ENCODE measurements around the gene KIZ.
"Not testable (repeated sequence)": the region's sequence is repeated elsewhere in the genome, so short reads cannot be mapped to it uniquely, and the experiment has no call there.

The KIZ gene

DNA sequence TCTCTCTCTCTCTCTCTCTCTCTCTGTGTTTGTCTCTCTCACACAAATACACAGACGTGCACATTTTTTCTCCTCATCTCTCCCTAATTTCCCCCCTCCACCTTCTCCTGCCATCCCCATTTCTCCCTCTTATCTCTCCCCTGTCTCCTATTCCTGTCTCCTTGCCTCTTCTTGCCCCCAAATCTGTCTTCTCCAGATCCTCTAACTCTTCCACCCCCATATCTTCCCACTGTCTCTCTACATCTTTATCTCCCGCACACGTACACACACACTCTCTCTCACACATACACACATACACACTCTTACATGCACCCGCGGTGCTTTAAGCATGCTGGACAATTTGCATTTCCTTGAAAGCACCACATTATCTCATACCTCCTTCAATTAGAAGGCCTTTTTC, 15.9 kb downstream of the KIZ start:
- DNase-seq = no peak

GRCh38 chr20:21143194-21143890, 17.5 kb downstream of the KIZ start:
- DNase-seq = no peak

- DNase-seq = no peak
Observed at GRCh38 chr20:21145424-21145823, 19.5 kb downstream of the KIZ start.

DNA sequence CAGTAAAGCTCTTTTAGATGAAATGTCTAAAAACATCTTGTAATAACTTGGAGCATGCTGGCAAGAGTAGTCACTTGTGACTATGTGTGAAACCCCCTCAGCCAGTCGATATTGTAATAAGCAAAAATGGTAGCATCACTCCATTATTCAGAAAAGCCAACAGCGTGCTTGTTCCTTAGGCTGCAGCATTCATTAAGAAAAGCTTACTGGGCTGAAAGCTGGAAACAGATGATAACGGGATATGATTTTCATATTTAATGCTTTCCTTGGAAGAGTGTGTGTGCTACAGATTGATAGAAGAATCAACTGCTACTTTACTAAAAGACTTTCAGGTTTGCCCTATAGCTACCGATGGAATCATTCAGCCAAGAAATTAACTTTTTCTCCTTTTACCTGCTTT, 20.3 kb downstream of the KIZ start:
- DNase-seq = no peak

GRCh38 chr20:21147593-21147992, 21.7 kb downstream of the KIZ start:
- no peak for DNase-seq

DNA sequence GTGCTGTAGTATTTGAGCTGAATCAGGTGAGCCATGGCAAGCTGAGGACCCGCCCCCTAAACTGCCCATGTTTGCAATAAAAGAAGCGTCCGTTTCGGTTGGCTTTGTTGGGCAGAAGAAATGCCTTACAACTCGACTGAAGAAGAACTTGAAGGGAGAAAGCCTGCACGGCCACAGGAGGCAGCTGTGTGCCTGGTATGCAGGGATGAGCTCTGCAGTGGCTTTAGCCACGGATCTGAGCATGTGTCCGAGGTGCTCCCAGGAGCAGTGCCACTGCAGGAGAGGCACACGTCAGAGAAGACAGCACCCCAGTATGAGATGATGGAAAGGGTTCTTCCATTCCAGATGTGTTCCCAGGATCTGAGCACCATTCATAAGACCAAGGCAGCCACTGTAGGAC, 23.5 kb downstream of the KIZ start:
- DNase-seq = no peak

- DNase-seq = no peak
Observed at GRCh38 chr20:21151791-21152190, 25.9 kb downstream of the KIZ start.

GRCh38 chr20:21154692-21155091, 28.8 kb downstream of the KIZ start:
- DNase-seq = no peak

DNA sequence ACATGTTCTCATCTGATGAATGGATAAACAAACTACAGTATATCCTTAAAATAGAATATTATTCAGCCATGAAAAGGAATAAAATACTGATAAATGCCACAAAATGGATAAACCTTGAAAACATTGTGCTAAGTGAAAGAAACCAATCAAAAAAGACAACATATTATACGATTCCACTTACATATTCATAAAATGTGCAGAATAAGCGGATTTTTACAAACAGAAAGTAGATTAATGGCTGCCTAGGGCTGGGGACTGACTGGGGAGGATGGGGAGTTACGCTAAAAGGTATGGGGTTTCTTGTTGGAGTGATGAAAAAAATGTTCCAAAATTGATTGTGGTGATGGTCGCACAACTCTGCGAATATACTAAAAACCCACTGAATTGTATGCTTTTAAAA, 29.4 kb downstream of the KIZ start:
- no peak for DNase-seq

- no peak for DNase-seq
Observed at GRCh38 chr20:21156266-21156665, 30.4 kb downstream of the KIZ start.

- no peak for DNase-seq
Observed at GRCh38 chr20:21157006-21157405, 31.1 kb downstream of the KIZ start.

DNA sequence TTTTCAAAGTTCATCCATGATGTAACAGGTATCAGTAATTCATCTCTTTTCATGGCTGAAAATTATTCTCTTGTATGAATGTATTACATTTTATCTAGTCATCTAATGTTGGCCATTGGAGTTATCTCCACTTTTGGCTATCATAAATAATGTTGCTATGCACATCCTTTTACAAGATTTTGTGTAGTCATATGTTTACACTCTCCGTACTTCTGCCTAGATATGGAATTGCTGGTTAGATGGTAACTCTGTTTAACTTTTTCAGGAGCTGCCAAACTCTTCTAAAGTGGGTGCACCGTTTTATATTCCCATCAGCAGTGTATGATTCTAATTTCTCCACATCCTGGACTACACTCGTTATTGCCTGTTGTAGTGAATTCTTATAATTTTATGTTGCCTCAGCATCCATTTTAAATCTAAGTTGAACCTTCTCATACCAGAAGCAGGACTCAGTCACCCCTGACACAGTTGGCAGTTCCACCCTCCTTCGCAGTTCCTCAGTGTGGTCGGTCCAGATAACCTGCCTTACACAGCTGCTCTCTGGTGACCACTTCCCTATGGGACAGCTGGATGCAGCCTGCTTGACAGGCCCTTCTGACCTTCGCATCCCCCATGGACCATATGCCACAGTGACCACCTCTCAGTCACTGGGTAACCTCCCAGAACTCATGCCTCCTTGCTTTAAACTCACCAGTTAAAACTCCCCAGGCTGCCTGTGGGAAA, 33.9 kb downstream of the KIZ start:
- DNase-seq = no peak

- DNase-seq = no peak
Observed at GRCh38 chr20:21161926-21162325, 36.0 kb downstream of the KIZ start.

DNA sequence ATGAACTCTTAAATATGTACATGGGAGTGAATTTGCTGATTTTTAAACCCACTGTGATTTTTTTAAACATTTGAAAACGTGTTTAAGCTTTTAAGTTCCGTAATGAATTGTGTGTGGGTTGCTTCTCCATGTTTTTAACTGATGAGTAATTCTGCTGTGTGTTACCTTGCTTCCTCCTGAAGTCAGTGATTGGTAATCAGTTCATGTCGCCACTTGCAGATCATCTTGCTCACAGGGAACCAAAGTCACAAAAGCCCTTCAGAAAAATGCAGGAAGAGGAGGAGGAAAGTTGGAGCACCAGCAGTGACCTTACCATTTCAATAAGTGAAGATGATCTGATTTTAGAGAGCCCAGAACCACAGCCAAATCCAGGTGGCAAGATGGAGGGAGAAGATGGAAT, 36.7 kb downstream of the KIZ start:
- DNase-seq = no peak

GRCh38 chr20:21166801-21167200, 40.9 kb downstream of the KIZ start:
- DNase-seq = no peak

DNA sequence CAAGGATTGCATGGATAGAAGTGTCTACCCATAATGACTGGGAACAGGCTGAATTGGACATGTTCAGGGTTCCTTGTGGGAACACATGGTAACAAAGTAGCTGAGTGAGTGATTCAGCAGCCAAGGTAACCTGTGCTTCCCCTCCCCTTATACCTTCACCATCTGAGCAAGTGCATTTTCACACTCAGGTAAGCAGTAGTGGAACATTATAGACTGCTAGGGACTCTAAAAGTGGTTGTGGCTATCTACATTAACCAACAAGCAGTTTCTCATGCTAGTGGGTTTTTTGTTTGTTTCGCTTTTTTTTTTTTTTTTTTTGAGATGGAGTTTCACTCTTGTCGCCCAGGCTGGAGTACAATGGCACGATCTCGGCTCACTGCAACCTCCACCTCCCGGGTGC, 41.4 kb downstream of the KIZ start:
- no peak for DNase-seq

- DNase-seq = not testable (repeated sequence)
Observed at GRCh38 chr20:21168061-21168460, 42.2 kb downstream of the KIZ start.

GRCh38 chr20:21172626-21173025, 46.7 kb downstream of the KIZ start:
- DNase-seq = no peak

- no peak for DNase-seq
Observed at GRCh38 chr20:21173485-21173884, 47.6 kb downstream of the KIZ start.

GRCh38 chr20:21174516-21175239, 48.8 kb downstream of the KIZ start:
- DNase-seq = no peak

- DNase-seq = no peak
Observed at GRCh38 chr20:21175433-21175832, 49.6 kb downstream of the KIZ start.

- DNase-seq = no peak
Observed at GRCh38 chr20:21177767-21178166, 51.9 kb downstream of the KIZ start.

DNA sequence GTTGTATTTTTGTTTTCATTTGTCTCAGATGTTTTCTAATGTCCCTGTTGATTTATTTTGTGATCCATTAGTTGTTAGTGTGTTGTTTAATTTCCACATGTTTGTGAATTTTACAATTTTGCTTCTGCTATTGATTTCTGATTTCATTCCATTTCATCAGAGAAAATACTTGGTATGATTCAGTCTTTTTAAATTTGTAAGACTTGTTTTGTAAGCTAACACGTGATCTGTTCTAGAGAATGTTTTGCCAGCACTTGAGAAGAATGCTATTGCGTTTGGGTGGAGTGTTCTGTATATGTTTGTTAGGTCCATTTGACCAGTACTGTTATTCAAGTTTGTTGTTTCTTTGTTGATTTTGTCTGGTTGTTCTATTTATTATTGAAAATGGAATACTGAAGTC, 53.9 kb downstream of the KIZ start:
- no peak for DNase-seq

DNA sequence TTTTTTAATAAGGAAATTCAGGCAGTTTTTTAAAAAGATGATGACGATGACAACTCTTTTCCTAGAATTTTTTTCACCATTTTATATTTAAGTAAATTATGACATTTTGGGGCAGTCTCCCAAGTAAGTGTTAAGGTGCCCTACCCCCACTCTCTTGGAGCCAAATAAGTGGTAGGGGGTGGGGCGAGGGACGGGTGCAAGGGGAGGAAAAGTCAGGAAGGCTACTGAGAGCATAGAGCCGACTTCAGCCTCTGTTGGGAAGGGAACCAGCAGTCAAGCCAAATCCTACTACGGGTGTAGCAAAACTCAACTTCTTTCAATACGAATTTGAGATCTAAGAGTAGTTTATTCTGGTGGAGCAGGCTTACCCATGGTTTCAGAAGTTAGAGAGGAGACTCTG, 54.4 kb downstream of the KIZ start:
- no peak for DNase-seq
